ENCODE results near the gene TEX11. TPM values are rescaled to one million over a fixed set of nuclear protein-coding genes. Genes with fewer than 3 reads are reported as not detected.

The TEX11 gene
- total and polyA plus RNA-seq, 2 of the 13 experiments (the other 11 are each of a cell fraction or from before 2014, with no cell fraction given): not detected

DNA sequence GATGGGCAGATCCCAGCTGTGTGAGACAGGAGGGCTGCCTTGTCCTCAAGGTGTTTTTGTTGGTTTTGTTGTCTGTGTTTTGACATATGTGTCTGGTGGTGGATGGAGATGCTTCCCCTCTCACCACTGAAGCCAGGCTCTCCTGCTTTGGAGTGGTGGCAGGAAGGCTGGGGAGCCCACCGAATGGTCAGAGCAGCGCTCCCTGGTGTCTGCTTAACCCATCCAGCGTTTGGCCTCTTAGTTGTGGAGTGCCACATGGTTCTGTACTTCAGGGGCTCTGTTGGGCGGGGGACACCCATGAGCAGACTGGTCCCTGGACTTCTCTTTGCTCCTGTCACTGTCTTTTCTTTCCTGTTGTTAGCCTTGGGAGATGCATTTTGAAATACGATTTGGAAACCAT is 412.0 kb downstream of the TEX11 start:
- Histone ChIP-seq H2AFZ (ENCODE audit: low read length) (no peak overlapping the region), H4K20me1 (ENCODE audit: insufficient read depth, low read length) (no peaks in the 10 kb centered on the region), H3K79me2 (ENCODE audit: insufficient read depth, low read length) (no peaks in the 10 kb centered on the region), H3K4me2 (ENCODE audit: low read depth, low read length) (no peak overlapping the region), H3K9me3 (ENCODE audit: low read length) (no peaks in the 10 kb centered on the region), H3K4me3 (replicated peaks in 1 of 3; ENCODE audit: insufficient read depth in 1 of 3, low read depth in 2 of 3, low read length in 3 of 3) (no peak overlapping the region), H3K36me3 (replicated peaks in 1 of 2; ENCODE audit: control insufficient read depth in 1 of 2, insufficient read depth in 2 of 2, low read length in 2 of 2) (peaks cover 5 to 6% of the 10 kb centered on the region in 2 experiments; a peak in 1 of 5 replicates), H3K27ac (ENCODE audit: extremely low read length, insufficient read depth, low read length) (no peak overlapping the region), H3K27me3 (ENCODE audit: control insufficient read depth in 1 of 2, insufficient read depth in 2 of 2, low read length in 2 of 2) (no peaks in the 10 kb centered on the region), H3K4me1 (ENCODE audit: insufficient read depth, low read length) (no peaks in the 10 kb centered on the region), H3K9ac (ENCODE audit: insufficient read depth, low read depth, low read length) (no peak overlapping the region)
- BruUV-seq (replicated peaks): no TSS peak
- intact Hi-C loops (cut with micrococcal nuclease; ENCODE audit: unreplicated experiment): no loop called here
- DNase-seq (ENCODE audit: low spot score) (no peak), ATAC-seq (no peak), FAIRE-seq (no peak)
- TF ChIP-seq NR2F2 (IDR thresholded peaks at IDR 0.05; ENCODE audit: borderline replicate concordance, low read depth): no peak
- no peak for TF ChIP-seq HOXA3 (CRISPR knock-in tag; IDR thresholded peaks at IDR 0.05)
- TF ChIP-seq TCF7L2 (IDR thresholded peaks at IDR 0.05; ENCODE audit: low read depth, low read length): no peak
- 100% methylated on average over 2 of the region's 5 CpGs for WGBS (ENCODE audit: low lambda C conversion rate)
- ChIA-PET CTCF (ENCODE audit: low intra/inter-chr PET ratio, low total read pairs) (no interaction called here), POLR2A (no interaction called here)
- in situ Hi-C loops (cut with HindIII; ENCODE audit: extremely low pct_ligation_motif_present, low pct_unique_long_range_greater_than_20kb): no loop called here

DNA sequence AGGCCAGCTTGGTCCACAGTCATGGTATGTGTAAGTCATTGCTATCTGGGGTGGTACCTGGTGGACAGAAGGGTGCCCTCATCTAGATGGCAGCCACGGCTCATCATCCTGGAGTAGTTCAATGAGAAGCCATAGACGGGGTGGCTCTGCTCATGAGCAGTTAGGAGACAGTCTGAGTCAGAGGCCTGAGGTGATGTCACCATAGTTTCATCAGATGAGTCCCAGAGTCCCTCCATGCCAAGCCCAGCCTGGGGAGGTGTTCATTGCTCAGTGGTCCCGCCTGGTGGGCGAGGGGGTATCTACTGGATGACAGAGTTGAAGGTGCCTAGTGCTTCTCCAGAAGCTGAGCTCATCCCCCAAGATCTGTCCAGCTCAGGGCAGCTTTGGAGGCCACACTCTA is 414.1 kb downstream of the TEX11 start:
- no peak for ATAC-seq
- no CpG with 5 or more reads among the region's 4 CpGs for WGBS (ENCODE audit: low lambda C conversion rate)
- in situ Hi-C loops (cut with HindIII; ENCODE audit: extremely low pct_ligation_motif_present, low pct_unique_long_range_greater_than_20kb): no loop called here
- TF ChIP-seq ATRX (CRISPR knock-in tag; IDR thresholded peaks at IDR 0.05; ENCODE audit: borderline replicate concordance) (no peak), SNAI1 (CRISPR knock-in tag; IDR thresholded peaks at IDR 0.05; ENCODE audit: borderline replicate concordance) (no peak), JUNB (CRISPR knock-in tag; IDR thresholded peaks at IDR 0.05; ENCODE audit: borderline replicate concordance) (no peak), ATF7-NPFF (CRISPR knock-in tag; IDR thresholded peaks at IDR 0.05; ENCODE audit: low read depth) (no peak), ATF1 (CRISPR knock-in tag; IDR thresholded peaks at IDR 0.05) (no peak), MZF1 (CRISPR knock-in tag; IDR thresholded peaks at IDR 0.05; ENCODE audit: borderline replicate concordance) (no peak), ZNF530 (CRISPR knock-in tag; IDR thresholded peaks at IDR 0.05; ENCODE audit: low read depth) (no peak), TRIM24 (CRISPR knock-in tag; IDR thresholded peaks at IDR 0.05) (no peak), ZNF790 (CRISPR knock-in tag; IDR thresholded peaks at IDR 0.05; ENCODE audit: borderline replicate concordance) (no peak), ZNF446 (CRISPR knock-in tag; IDR thresholded peaks at IDR 0.05) (no peak), JDP2 (CRISPR knock-in tag; IDR thresholded peaks at IDR 0.05; ENCODE audit: borderline replicate concordance) (no peak), KLF12 (CRISPR knock-in tag; IDR thresholded peaks at IDR 0.05; ENCODE audit: borderline replicate concordance) (no peak)
- TF ChIP-seq, protein P1, sequence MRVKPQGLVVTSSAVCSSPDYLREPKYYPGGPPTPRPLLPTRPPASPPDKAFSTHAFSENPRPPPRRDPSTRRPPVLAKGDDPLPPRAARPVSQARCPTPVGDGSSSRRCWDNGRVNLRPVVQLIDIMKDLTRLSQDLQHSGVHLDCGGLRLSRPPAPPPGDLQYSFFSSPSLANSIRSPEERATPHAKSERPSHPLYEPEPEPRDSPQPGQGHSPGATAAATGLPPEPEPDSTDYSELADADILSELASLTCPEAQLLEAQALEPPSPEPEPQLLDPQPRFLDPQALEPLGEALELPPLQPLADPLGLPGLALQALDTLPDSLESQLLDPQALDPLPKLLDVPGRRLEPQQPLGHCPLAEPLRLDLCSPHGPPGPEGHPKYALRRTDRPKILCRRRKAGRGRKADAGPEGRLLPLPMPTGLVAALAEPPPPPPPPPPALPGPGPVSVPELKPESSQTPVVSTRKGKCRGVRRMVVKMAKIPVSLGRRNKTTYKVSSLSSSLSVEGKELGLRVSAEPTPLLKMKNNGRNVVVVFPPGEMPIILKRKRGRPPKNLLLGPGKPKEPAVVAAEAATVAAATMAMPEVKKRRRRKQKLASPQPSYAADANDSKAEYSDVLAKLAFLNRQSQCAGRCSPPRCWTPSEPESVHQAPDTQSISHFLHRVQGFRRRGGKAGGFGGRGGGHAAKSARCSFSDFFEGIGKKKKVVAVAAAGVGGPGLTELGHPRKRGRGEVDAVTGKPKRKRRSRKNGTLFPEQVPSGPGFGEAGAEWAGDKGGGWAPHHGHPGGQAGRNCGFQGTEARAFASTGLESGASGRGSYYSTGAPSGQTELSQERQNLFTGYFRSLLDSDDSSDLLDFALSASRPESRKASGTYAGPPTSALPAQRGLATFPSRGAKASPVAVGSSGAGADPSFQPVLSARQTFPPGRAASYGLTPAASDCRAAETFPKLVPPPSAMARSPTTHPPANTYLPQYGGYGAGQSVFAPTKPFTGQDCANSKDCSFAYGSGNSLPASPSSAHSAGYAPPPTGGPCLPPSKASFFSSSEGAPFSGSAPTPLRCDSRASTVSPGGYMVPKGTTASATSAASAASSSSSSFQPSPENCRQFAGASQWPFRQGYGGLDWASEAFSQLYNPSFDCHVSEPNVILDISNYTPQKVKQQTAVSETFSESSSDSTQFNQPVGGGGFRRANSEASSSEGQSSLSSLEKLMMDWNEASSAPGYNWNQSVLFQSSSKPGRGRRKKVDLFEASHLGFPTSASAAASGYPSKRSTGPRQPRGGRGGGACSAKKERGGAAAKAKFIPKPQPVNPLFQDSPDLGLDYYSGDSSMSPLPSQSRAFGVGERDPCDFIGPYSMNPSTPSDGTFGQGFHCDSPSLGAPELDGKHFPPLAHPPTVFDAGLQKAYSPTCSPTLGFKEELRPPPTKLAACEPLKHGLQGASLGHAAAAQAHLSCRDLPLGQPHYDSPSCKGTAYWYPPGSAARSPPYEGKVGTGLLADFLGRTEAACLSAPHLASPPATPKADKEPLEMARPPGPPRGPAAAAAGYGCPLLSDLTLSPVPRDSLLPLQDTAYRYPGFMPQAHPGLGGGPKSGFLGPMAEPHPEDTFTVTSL (CRISPR knock-in tag; IDR thresholded peaks at IDR 0.05; ENCODE audit: borderline replicate concordance): no peak

More for the DNA sequence above, 414.1 kb downstream of the TEX11 start:
- no peaks in the 10 kb centered on the region for H3K79me2 ChIP-seq (ENCODE audit: insufficient read depth, low read length)
- DNase-seq (ENCODE audit: low spot score) (no peak), FAIRE-seq (no peak)
- intact Hi-C loops (cut with micrococcal nuclease; ENCODE audit: unreplicated experiment): no loop called here
- no peak overlapping the region for H3K27ac ChIP-seq (ENCODE audit: extremely low read length, insufficient read depth, low read length)
- peaks cover 2 to 6% of the 10 kb centered on the region in 2 experiments; a peak in 1 of 5 replicates for H3K36me3 ChIP-seq (replicated peaks in 1 of 2; ENCODE audit: control insufficient read depth in 1 of 2, insufficient read depth in 2 of 2, low read length in 2 of 2)
- BruUV-seq (replicated peaks): no TSS peak
- ChIA-PET CTCF (ENCODE audit: low intra/inter-chr PET ratio, low total read pairs) (no interaction called here), POLR2A (no interaction called here)
- H3K9ac ChIP-seq (ENCODE audit: insufficient read depth, low read depth, low read length): no peak overlapping the region
- no peak overlapping the region for H2AFZ ChIP-seq (ENCODE audit: low read length)
- no peak overlapping the region for H3K4me2 ChIP-seq (ENCODE audit: low read depth, low read length)
- no peaks in the 10 kb centered on the region for H3K27me3 ChIP-seq (ENCODE audit: control insufficient read depth in 1 of 2, insufficient read depth in 2 of 2, low read length in 2 of 2)
- H3K4me1 ChIP-seq (ENCODE audit: insufficient read depth, low read length): no peaks in the 10 kb centered on the region
- H3K4me3 ChIP-seq (replicated peaks in 1 of 3; ENCODE audit: insufficient read depth in 1 of 3, low read depth in 2 of 3, low read length in 3 of 3): no peak overlapping the region
- no peaks in the 10 kb centered on the region for H4K20me1 ChIP-seq (ENCODE audit: insufficient read depth, low read length)
- H3K9me3 ChIP-seq (ENCODE audit: low read length): no peaks in the 10 kb centered on the region
